Type B pancreatic cell (in vitro differentiated cells): Measurements from ENCODE around the gene NPHP1. TPM values are rescaled to one million over a fixed set of nuclear protein-coding genes. Genes with fewer than 3 reads are reported as not detected.

ENCODE experiments used
- DNase-seq: peaks from one replicate; pipeline ENCODE4 v3.0.0; 2021; ENCODE audit warnings: mixed read lengths; ENCODE audit not compliant: unreplicated experiment; ENCODE audit errors: extremely low spot score
- H3K27ac Mint-ChIP-seq: 2 replicates; pipeline ENCODE4 v1.8.0; 2021; ENCODE audit warnings: mild to moderate bottlenecking, mixed read lengths
- H3K27me3 Mint-ChIP-seq: 2 replicates; pipeline ENCODE4 v1.8.0; 2021; ENCODE audit warnings: mixed read lengths
- H3K36me3 Mint-ChIP-seq: 2 replicates; pipeline ENCODE4 v1.8.0; 2021; ENCODE audit warnings: mixed read lengths
- H3K4me1 Mint-ChIP-seq: one replicate; pipeline ENCODE4 v1.8.0; 2021; ENCODE audit warnings: mixed read lengths; ENCODE audit not compliant: unreplicated experiment
- H3K4me3 Mint-ChIP-seq: 2 replicates; pipeline ENCODE4 v1.8.0; 2021; ENCODE audit warnings: mild to moderate bottlenecking, mixed read lengths
- H3K9me3 Mint-ChIP-seq: 2 replicates; pipeline ENCODE4 v1.8.0; 2021; ENCODE audit warnings: mixed read lengths
- CTCF ChIP-seq: fragments of 200-600 bp; sonication (generic); conservative IDR thresholded peaks from 2 replicates; pipeline ENCODE4 v1.5.0; 2021; ENCODE audit warnings: antibody characterized with exemption, mild to moderate bottlenecking
- total RNA-seq: library from RNA; stranded (reverse); gene quantifications from 2 replicates; pipeline ENCODE4 v1.2.1, GENCODE V29; 2021; ENCODE audit warnings: low replicate concordance

NPHP1 gene
- total RNA-seq, 1 donor from 2014 or later: 8.2 TPM

- peaks cover 8% of the 10 kb centered on the region for H3K36me3 Mint-ChIP-seq
Observed at GRCh38 chr2:110126086-110126773, 78.6 kb downstream of the NPHP1 start.

GRCh38 chr2:110124939-110125691 is 79.7 kb downstream of the NPHP1 start:
- Mint-ChIP-seq H3K36me3 (peaks cover 8% of the 10 kb centered on the region), H3K4me1 (peaks cover 4% of the 10 kb centered on the region)
- DNase-seq: no peak

More at GRCh38 chr2:110126086-110126773, 78.6 kb downstream of the NPHP1 start:
- H3K4me3 Mint-ChIP-seq: no peak overlapping the region
- H3K27me3 Mint-ChIP-seq: no peaks in the 10 kb centered on the region
- no peak for DNase-seq
- H3K27ac Mint-ChIP-seq: no peak overlapping the region
- H3K9me3 Mint-ChIP-seq: no peaks in the 10 kb centered on the region
- TF ChIP-seq CTCF: no peak
- H3K4me1 Mint-ChIP-seq: peaks cover 5% of the 10 kb centered on the region

GRCh38 chr2:110124038-110124825 is 80.6 kb downstream of the NPHP1 start:
- DNase-seq: no peak
- H3K4me3 Mint-ChIP-seq: no peak overlapping the region
- no peak overlapping the region for H3K27ac Mint-ChIP-seq
- H3K4me1 Mint-ChIP-seq: peaks cover 4% of the 10 kb centered on the region
- peaks cover 9% of the 10 kb centered on the region for H3K27me3 Mint-ChIP-seq
- TF ChIP-seq CTCF: no peak
- H3K9me3 Mint-ChIP-seq: no peaks in the 10 kb centered on the region
- peaks cover 8% of the 10 kb centered on the region for H3K36me3 Mint-ChIP-seq

More at GRCh38 chr2:110124939-110125691, 79.7 kb downstream of the NPHP1 start:
- H3K9me3 Mint-ChIP-seq: no peaks in the 10 kb centered on the region
- no peak overlapping the region for H3K27ac Mint-ChIP-seq
- H3K4me3 Mint-ChIP-seq: no peak overlapping the region
- TF ChIP-seq CTCF: no peak
- peaks cover 6% of the 10 kb centered on the region for H3K27me3 Mint-ChIP-seq

GRCh38 chr2:110121592-110121991 is 83.2 kb downstream of the NPHP1 start:
- peaks cover 4% of the 10 kb centered on the region for H3K4me1 Mint-ChIP-seq
- H3K27me3 Mint-ChIP-seq: peaks cover 33% of the 10 kb centered on the region
- no peak for DNase-seq
- no peaks in the 10 kb centered on the region for H3K9me3 Mint-ChIP-seq
- H3K4me3 Mint-ChIP-seq: no peak overlapping the region
- no peak for TF ChIP-seq CTCF
- no peak overlapping the region for H3K27ac Mint-ChIP-seq
- no peaks in the 10 kb centered on the region for H3K36me3 Mint-ChIP-seq

GRCh38 chr2:110121052-110121334 is 83.8 kb downstream of the NPHP1 start:
- H3K9me3 Mint-ChIP-seq: no peaks in the 10 kb centered on the region

More at GRCh38 chr2:110121052-110121334, 83.8 kb downstream of the NPHP1 start:
- H3K27me3 Mint-ChIP-seq: peaks cover 39% of the 10 kb centered on the region
- TF ChIP-seq CTCF: no peak
- peaks cover 4% of the 10 kb centered on the region for H3K4me1 Mint-ChIP-seq
- DNase-seq: no peak
- peak overlapping the region; percentile 62 for H3K4me3 Mint-ChIP-seq
- peak overlapping the region; percentile 79 for H3K27ac Mint-ChIP-seq
- no peaks in the 10 kb centered on the region for H3K36me3 Mint-ChIP-seq
